Measurements from ENCODE around the gene EFCAB5.
"Not testable (repeated sequence)": the region's sequence is repeated elsewhere in the genome, so short reads cannot be mapped to it uniquely, and the experiment has no call there.

EFCAB5 gene

GRCh38 chr17:29941334-29941733 is at the start of gene EFCAB5:
Gene EFCAB5 (plus strand): TSS chr17:29941634. CDS start chr17:29941797, 163 bp downstream.
- DNase-seq (ENCODE audit: low spot score): no peak

DNA sequence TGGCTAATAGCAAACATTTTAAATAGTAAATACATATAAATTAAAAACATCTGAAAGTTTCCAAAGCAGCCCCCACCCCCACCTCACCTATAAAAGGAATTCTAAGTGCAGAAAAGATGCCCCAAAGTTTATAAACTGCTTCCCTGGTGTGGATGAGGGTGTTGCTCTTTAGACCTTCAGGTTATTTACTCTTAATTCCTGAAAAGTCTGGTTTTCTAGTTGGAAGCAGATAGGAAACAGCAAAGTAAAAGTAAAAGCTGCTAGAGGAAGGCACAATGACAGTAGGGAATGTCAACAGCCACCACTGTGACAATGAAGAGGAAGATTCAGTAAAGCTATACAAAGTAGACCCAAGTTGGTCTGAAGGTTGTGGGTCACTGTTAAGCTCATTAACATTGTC is 49.2 kb upstream of the EFCAB5 start:
- DNase-seq (ENCODE audit: low spot score): no peak

GRCh38 chr17:29897136-29897535 is 44.3 kb upstream of the EFCAB5 start:
- DNase-seq (ENCODE audit: low spot score): not testable (repeated sequence)

- no peak for DNase-seq (ENCODE audit: low spot score)
Observed at GRCh38 chr17:29903471-29903870, 38.0 kb upstream of the EFCAB5 start.

- DNase-seq (ENCODE audit: low spot score): no peak
Observed at GRCh38 chr17:29905086-29905878, 36.2 kb upstream of the EFCAB5 start.

DNA sequence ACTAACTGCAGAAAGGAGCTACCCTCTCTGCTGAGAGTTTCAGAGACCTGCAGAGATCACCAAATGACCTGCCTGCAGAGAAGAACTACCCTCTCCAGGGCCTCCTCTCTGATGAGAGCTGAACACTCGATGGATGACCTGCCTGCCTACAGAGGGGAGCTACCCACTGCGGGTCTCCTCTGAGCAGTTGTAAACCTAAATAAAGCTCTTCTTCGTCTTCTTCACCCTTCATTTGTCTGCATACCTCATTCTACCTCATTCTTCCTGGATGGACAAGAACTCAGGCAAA is 35.6 kb upstream of the EFCAB5 start:
- no peak for DNase-seq (ENCODE audit: low spot score)

GRCh38 chr17:29906969-29907368 is 34.5 kb upstream of the EFCAB5 start:
- DNase-seq (ENCODE audit: low spot score): no peak

GRCh38 chr17:29909236-29910003 is 32.0 kb upstream of the EFCAB5 start:
- no peak for DNase-seq (ENCODE audit: low spot score)

DNA sequence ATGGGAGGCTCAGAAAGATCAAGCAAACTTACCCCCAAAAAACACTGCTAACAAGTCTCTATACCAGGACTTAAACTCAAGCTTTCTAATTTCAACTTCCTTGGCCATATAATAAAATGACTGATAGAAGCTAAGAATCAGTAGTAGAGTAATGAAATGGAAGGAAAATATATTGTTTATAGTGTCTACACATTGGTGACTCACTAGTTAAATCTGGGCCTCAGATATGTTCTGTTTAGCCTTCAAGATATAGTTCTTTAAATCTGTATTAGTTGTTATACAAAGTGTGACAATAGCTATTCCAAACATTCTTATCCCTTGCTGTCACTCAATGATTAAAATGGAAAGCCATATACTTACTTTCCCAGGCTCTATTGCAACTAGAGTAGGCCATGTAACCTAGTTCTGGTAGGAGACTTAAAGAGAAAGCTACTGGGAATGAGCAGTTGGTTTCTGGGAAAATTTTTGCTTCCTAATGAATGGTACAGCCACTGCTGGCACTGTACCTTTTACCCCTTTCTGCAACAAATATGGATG is 29.7 kb upstream of the EFCAB5 start:
- no peak for DNase-seq (ENCODE audit: low spot score)

- DNase-seq (ENCODE audit: low spot score): no peak
Observed at GRCh38 chr17:29914819-29915537, 26.5 kb upstream of the EFCAB5 start.

GRCh38 chr17:29918016-29918415 is 23.4 kb upstream of the EFCAB5 start:
- DNase-seq (ENCODE audit: low spot score): no peak

- no peak for DNase-seq (ENCODE audit: low spot score)
Observed at GRCh38 chr17:29918922-29919856, 22.2 kb upstream of the EFCAB5 start.

GRCh38 chr17:29924786-29925185 is 16.6 kb upstream of the EFCAB5 start:
- no peak for DNase-seq (ENCODE audit: low spot score)

DNA sequence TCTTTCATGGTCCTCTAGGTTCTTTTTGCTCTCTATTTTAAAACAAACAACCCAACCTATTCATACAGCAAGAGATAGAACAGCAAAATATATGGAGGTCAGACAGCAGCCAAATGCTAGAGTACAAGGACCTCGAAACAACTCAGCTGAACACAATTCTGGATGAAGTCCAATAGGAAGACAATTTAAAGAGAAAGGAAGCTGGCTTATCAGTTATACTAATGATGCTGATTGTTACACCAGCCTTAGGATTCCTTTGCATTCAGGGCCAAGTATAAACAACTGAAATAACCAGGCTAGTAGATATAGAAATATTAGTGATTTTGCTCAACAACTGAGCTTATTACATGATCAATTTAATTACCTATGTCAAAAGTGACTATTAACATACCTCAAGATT is 13.9 kb upstream of the EFCAB5 start:
- DNase-seq (ENCODE audit: low spot score): no peak

DNA sequence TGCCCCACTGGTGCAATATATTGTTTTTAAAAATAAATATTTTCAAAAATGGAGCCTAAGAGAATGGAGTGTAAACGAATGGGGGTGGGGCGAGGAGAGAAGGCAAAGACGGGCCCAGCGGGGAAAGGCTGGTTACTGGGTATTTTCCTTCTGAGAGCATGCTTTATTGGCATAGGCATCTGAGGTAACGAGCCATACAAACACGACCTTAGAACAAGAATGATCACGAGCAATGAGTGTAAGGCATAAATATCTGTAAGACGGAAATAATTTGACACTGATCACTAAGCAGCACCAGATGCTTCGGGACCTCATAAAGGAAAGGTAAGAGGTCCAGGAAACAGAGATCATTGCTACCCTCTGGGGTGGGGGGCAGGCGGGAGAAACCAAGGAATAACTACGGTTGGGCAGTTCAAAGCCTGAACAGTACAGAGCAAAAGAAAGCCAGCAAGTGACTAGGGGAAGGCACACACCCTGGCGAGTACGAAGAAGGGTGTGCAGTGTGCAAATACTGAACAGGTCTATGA is 12.4 kb upstream of the EFCAB5 start:
- DNase-seq (ENCODE audit: low spot score): no peak

DNA sequence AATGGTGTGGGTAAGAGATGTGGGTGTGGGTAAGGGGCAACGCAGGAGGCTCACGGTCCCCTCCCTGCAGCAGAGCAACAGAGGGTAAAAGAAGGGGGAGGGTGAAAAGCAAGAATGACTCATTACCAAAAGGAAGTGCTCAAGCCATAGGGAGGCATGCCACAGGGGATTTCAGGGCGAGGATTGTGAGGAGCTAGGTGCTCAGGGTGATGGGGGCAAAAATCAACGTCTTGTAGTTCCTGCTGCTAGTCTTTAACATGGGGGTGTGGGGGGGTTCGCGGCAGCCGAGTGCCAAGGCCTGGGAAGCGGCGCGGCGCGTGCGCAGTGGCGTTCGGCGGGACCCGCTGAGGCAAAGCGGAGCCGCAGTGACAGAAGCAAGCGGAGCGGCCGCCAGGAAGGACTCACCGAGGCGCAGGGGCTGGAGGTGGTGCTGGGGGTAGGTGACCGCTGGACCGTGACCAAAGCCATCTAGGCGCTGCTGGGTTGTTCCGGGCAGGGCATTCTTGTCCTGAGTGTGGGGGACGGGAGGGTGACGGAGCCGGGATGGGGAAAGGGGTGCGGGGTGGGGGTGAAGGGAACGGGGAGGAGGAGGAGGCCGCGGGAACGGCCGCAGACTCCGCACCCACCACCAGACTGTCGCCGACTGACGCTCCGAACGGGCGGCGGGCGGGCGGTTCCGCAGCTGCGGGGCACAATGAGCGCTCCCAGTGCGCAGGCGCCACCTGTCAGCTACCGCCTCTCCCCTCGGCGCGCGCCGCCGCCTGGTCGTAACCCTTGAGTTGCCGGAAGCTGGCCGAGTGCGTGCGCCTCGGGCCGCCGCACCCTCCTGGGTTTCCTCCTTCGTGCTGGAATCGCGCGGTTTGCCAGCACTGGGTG is 11.7 kb upstream of the EFCAB5 start, which contains the start of gene SSH2:
Gene SSH2, minus strand, starts transcription at position 696 of the 876 bp plus-strand sequence. Its CDS starts 228 bp downstream, at position 468.
- DNase-seq (ENCODE audit: low spot score): peak; percentile 41

DNA sequence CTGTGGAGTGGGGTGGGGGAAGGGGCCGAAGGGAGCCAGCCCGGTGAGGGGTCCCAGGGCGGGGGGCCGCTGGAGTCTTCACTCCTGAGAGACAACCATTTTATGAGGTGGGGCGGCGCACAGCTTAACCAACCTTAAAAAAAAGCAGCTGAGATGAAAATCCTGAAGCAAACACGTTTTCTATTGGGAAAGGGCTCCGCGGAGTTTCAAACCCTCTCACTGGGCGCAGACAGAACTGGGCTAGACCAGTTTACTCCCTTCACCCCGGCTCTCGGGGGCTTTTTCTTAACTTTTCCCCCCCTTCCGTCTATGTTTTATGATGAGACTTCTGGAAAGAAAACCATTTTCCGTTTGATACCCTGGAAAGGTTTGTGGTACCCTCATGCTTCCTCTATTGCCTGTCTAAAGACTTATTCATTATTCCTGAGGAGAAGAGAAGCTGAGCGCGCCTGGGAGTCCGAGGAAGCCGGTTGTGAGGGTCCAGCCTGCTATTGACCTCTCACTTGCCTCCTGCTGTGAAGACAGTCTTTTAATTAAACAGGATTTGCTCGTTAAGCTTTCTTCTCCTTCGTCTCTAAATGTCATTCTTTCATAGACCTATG is 10.9 kb upstream of the EFCAB5 start:
- no peak for DNase-seq (ENCODE audit: low spot score)

GRCh38 chr17:29931231-29931932 is 10.1 kb upstream of the EFCAB5 start:
- DNase-seq (ENCODE audit: low spot score): peak; percentile 32

DNA sequence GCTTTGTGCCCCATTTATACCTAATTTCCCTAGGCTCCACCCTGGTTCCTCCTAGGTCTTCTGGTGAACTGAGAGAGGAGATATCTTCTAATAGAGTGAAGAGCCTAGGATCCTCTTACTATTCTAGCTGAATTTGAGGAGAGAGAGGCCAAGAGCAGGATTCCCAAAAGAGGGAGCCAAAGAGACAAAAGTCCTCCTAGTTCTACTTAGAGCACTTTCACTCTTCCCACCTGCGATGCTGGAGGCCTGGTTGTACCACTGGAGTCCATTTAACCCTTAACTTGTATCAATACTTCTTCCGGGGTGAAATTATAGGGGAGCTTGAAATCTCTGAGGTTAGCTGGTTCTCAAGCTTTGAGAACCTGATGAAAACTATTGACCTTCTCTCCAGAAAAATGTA is 8.1 kb upstream of the EFCAB5 start:
- no peak for DNase-seq (ENCODE audit: low spot score)

Data from HuH-7.5 (cell line).